ACC112 (cell line): Measurements from ENCODE around the gene RNF207.

Source experiments
- H2AFZ ChIP-seq: fragments of 200-600 bp; sonication (generic); one replicate; pipeline ENCODE4 v1.6.0; 2017; ENCODE audit warnings: antibody characterized with exemption, low read length; ENCODE audit not compliant: unreplicated experiment
- H3K27ac ChIP-seq: fragments of 200-600 bp; sonication (generic); 2 replicates; pipeline ENCODE4 v1.5.1; 2014; ENCODE audit warnings: low read depth, mild to moderate bottlenecking, antibody characterized with exemption, low read length, moderate library complexity
- H3K27me3 ChIP-seq: fragments of 200-600 bp; sonication (generic); 2 replicates; pipeline ENCODE4 v1.6.1; 2014; ENCODE audit warnings: mild to moderate bottlenecking, antibody characterized with exemption, low read length, moderate library complexity, mixed read lengths; ENCODE audit not compliant: insufficient read depth
- H3K36me3 ChIP-seq: fragments of 200-600 bp; sonication (generic); 2 replicates; pipeline ENCODE4 v1.6.1; 2016; ENCODE audit warnings: mild to moderate bottlenecking, antibody characterized with exemption, low read length, moderate library complexity, mixed read lengths; ENCODE audit not compliant: insufficient read depth
- H3K4me1 ChIP-seq: fragments of 200-600 bp; sonication (generic); one replicate; pipeline ENCODE4 v1.6.1; 2016; ENCODE audit warnings: low read length, mixed read lengths; ENCODE audit not compliant: insufficient read depth, unreplicated experiment, control insufficient read depth
- H3K4me3 ChIP-seq: fragments of 200-600 bp; sonication (generic); 2 replicates; pipeline ENCODE4 v1.5.1; 2014; ENCODE audit warnings: mild to moderate bottlenecking, low read depth, low read length
- H3K79me2 ChIP-seq: fragments of 200-600 bp; sonication (generic); one replicate; pipeline ENCODE4 v1.6.0; 2016; ENCODE audit warnings: low read length; ENCODE audit not compliant: control insufficient read depth, unreplicated experiment, insufficient read depth

RNF207 gene

GRCh38 chr1:6251681-6252373 lies 45.9 kb downstream of the RNF207 start:
- no peak overlapping the region for H3K4me3 ChIP-seq
- no peaks in the 10 kb centered on the region for H3K79me2 ChIP-seq
- H3K27me3 ChIP-seq, result peaks cover 18% of the 10 kb centered on the region; the same call in 1 of the 2 replicates
- H2AFZ ChIP-seq, result no peak overlapping the region
- no peaks in the 10 kb centered on the region for H3K36me3 ChIP-seq
- no peak overlapping the region for H3K27ac ChIP-seq
- H3K4me1 ChIP-seq, result no peaks in the 10 kb centered on the region

GRCh38 chr1:6252374-6252710 lies 46.4 kb downstream of the RNF207 start:
- H3K36me3 ChIP-seq, result no peaks in the 10 kb centered on the region
- no peak overlapping the region for H3K27ac ChIP-seq
- no peak overlapping the region for H2AFZ ChIP-seq
- H3K79me2 ChIP-seq, result no peaks in the 10 kb centered on the region
- no peaks in the 10 kb centered on the region for H3K4me1 ChIP-seq
- H3K27me3 ChIP-seq, result peaks cover 18% of the 10 kb centered on the region; the same call in 1 of the 2 replicates
- H3K4me3 ChIP-seq, result no peak overlapping the region

GRCh38 chr1:6253380-6253779 lies 47.5 kb downstream of the RNF207 start:
- no peak overlapping the region for H3K27ac ChIP-seq
- no peaks in the 10 kb centered on the region for H3K4me1 ChIP-seq
- H2AFZ ChIP-seq, result no peak overlapping the region
- peaks cover 17% of the 10 kb centered on the region; the same call in 1 of the 2 replicates for H3K27me3 ChIP-seq
- H3K36me3 ChIP-seq, result no peaks in the 10 kb centered on the region
- H3K79me2 ChIP-seq, result no peaks in the 10 kb centered on the region
- H3K4me3 ChIP-seq, result no peak overlapping the region

- Histone ChIP-seq H3K27ac (no peak overlapping the region), H3K4me1 (no peaks in the 10 kb centered on the region), H3K79me2 (no peaks in the 10 kb centered on the region), H3K4me3 (no peak overlapping the region), H3K27me3 (peaks cover 7% of the 10 kb centered on the region; the same call in 1 of the 2 replicates), H3K36me3 (no peaks in the 10 kb centered on the region), H2AFZ (no peak overlapping the region)
These were observed 48.8 kb downstream of the RNF207 start for GRCh38 chr1:6254691-6255090.

- Histone ChIP-seq H3K79me2 (no peaks in the 10 kb centered on the region), H3K36me3 (no peaks in the 10 kb centered on the region), H3K27me3 (no peaks in the 10 kb centered on the region), H3K4me3 (no peak overlapping the region), H3K4me1 (no peaks in the 10 kb centered on the region), H3K27ac (no peak overlapping the region), H2AFZ (no peak overlapping the region)
These were observed 50.7 kb downstream of the RNF207 start for GRCh38 chr1:6256645-6257044.

- no peaks in the 10 kb centered on the region for H3K27me3 ChIP-seq
- no peak overlapping the region for H3K27ac ChIP-seq
- no peak overlapping the region for H3K4me3 ChIP-seq
- no peaks in the 10 kb centered on the region for H3K79me2 ChIP-seq
- H3K36me3 ChIP-seq, result no peaks in the 10 kb centered on the region
- H2AFZ ChIP-seq, result no peak overlapping the region
- no peaks in the 10 kb centered on the region for H3K4me1 ChIP-seq
These were observed 51.7 kb downstream of the RNF207 start for GRCh38 chr1:6257541-6258069.

GRCh38 chr1:6258675-6259074 lies 52.8 kb downstream of the RNF207 start:
- H3K79me2 ChIP-seq, result no peaks in the 10 kb centered on the region
- no peaks in the 10 kb centered on the region for H3K4me1 ChIP-seq

GRCh38 chr1:6259491-6260362 lies 53.8 kb downstream of the RNF207 start:
- Histone ChIP-seq H3K36me3 (no peaks in the 10 kb centered on the region), H3K4me3 (peak overlapping the region; percentile 80), H3K27me3 (no peaks in the 10 kb centered on the region), H3K79me2 (no peaks in the 10 kb centered on the region), H2AFZ (no peak overlapping the region), H3K4me1 (no peaks in the 10 kb centered on the region), H3K27ac (no peak overlapping the region)

More at GRCh38 chr1:6258675-6259074, 52.8 kb downstream of the RNF207 start:
- no peak overlapping the region for H3K27ac ChIP-seq
- no peak overlapping the region for H3K4me3 ChIP-seq
- H2AFZ ChIP-seq, result no peak overlapping the region
- no peaks in the 10 kb centered on the region for H3K27me3 ChIP-seq
- no peaks in the 10 kb centered on the region for H3K36me3 ChIP-seq

GRCh38 chr1:6260433-6260934 lies 54.6 kb downstream of the RNF207 start:
- no peak overlapping the region for H3K27ac ChIP-seq
- no peak overlapping the region for H2AFZ ChIP-seq
- H3K4me3 ChIP-seq, result peak overlapping the region; percentile 80
- H3K79me2 ChIP-seq, result no peaks in the 10 kb centered on the region
- no peaks in the 10 kb centered on the region for H3K27me3 ChIP-seq
- H3K4me1 ChIP-seq, result no peaks in the 10 kb centered on the region
- H3K36me3 ChIP-seq, result no peaks in the 10 kb centered on the region

- Histone ChIP-seq H3K4me1 (no peaks in the 10 kb centered on the region), H2AFZ (peak within 1 kb of the TSS; percentile 23), H3K27me3 (no peaks in the 10 kb centered on the region), H3K4me3 (peak within 1 kb of the TSS; percentile 80), H3K79me2 (no peaks in the 10 kb centered on the region), H3K36me3 (no peaks in the 10 kb centered on the region), H3K27ac (no peak within 1 kb of the TSS)
These were observed 55.2 kb downstream of the RNF207 start, which contains the start of gene GPR153 for GRCh38 chr1:6260961-6261614. Gene GPR153 (minus strand): TSS chr1:6261098. CDS start chr1:6254905, 6,193 bp downstream.
